ENCODE data around the gene CFAP251. TPM values are rescaled to one million over a fixed set of nuclear protein-coding genes. Genes with fewer than 3 reads are reported as not detected.
"Not testable (repeated sequence)": the region's sequence is repeated elsewhere in the genome, so short reads cannot be mapped to it uniquely, and the experiment has no call there.

Gene CFAP251
- total RNA-seq, 1 experiment from 2014 or later: 0.24 TPM

DNA sequence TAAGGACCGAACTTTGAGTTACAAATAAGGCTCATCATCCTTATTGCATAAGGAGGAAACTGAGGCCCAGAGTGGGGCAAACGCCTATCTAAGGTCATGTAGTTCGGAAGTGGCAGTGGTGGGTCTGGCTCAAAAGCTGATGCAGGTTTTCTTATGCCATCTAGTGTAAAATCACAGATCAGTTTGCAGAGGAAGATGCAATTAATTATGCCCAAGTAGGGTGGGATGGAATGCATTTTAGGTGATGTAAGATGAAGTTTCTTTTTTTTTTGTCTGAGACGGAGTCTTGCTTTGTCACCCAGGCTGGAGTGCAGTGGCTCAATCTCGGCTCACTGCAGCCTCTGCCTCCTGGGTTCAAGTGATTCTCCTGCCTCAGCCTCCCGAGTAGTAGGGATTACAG lies 28.7 kb upstream of the CFAP251 start:
- H3K27me3 ChIP-seq (ENCODE audit: control insufficient read depth, insufficient read depth, low read length); DNase-seq; H3K36me3 ChIP-seq (replicated peaks; ENCODE audit: control insufficient read depth, insufficient read depth, low read length): not testable (repeated sequence)
- H3K4me3 ChIP-seq (ENCODE audit: insufficient read depth, low read depth, low read length): peak overlapping the region; percentile 90

DNA sequence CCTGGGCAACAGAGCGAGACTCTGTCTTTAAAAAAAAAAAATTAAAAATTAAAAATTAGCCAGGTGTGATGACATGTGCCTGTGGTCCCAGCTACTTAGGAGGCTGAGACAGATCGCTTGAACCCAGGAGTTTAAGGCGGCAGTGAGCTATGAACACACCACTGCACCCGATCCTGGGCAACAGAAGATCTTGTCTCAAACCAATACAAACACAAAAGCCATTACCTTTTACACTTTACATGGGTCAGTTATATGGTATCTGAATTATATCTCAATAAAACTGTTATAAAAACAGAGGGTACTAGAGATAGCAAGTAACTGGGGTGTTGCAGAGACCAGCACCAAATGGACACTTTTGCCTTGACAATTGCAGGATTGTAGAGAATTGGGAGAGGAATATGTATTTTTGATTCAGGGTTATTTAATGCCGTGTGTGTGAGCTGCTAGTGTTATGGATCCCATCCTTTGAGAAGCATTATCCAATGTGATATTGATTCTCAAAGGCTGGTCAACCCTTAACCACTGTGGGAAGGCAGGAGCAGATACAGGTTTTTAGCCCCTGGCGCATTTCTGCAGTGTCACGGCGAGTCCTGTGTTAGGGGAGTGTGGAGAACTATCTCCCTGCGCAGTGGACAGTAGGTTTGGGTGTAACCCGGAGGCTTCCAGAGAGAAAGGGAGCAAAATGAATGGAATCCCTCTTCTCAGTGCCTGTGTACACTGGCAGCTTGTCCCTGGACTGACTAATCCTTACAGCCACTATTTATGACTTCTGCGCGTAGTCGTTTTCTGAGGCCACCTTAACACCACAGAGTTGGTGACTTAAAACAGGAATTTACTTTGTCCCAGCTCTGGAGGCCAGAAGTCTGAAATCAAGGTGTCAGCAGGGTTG lies 25.5 kb upstream of the CFAP251 start:
- Histone ChIP-seq H3K4me3 (ENCODE audit: insufficient read depth, low read depth, low read length) (no peak overlapping the region), H3K27me3 (ENCODE audit: control insufficient read depth, insufficient read depth, low read length) (peaks cover 2% of the 10 kb centered on the region; the same call in 1 of the 2 replicates), H3K36me3 (replicated peaks; ENCODE audit: control insufficient read depth, insufficient read depth, low read length) (peaks cover 4% of the 10 kb centered on the region)
- no peak for DNase-seq

DNA sequence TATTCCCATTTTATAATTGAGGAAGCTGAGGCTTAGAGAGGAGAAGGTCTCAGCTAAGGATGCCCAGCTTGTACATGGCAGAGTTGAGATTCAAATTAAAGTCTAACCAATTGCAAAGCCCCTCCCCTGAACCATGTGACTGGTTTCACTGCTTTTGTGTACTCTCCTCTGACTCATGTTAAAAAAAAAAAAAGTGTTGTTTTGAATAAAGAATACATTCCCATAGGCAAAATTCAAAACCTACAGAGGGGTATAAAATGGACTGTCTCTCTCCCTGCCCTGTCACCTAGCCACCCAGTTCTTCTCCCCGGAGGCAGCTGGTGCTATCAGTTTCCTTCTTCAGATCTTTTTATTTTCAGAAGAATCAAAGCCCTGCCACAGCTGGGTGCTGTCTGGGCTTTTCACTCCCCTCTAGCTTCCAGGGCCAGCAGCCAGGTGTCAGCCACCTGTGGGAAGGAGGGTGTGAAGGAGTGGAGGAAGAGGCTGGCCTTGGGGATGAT lies 24.4 kb upstream of the CFAP251 start:
- peak; percentile 65 for DNase-seq
- peaks cover 2% of the 10 kb centered on the region; the same call in 1 of the 2 replicates for H3K27me3 ChIP-seq (ENCODE audit: control insufficient read depth, insufficient read depth, low read length)
- H3K4me3 ChIP-seq (ENCODE audit: insufficient read depth, low read depth, low read length): no peak overlapping the region
- H3K36me3 ChIP-seq (replicated peaks; ENCODE audit: control insufficient read depth, insufficient read depth, low read length): peaks cover 4% of the 10 kb centered on the region

DNA sequence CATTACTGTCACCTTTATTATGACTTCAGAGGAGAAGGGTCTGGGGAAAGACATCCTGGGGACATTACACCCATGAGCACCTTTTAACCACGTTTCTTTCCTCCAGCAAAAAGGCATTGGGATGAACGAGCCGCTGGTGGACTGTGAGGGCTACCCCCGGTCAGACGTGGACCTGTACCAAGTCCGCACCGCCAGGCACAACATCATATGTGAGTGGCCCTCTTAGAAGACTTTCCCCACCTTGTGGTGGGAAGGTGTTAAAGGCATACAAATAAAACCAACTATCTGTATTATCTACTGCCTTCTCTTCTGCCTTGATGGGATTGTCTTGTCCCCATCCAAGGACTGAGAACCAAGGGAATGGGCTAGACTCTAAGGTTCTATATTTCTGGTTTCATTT lies 23.8 kb upstream of the CFAP251 start:
- H3K27me3 ChIP-seq (ENCODE audit: control insufficient read depth, insufficient read depth, low read length): peaks cover under 1% of the 10 kb centered on the region; the same call in 1 of the 2 replicates
- peak; percentile 76 for DNase-seq
- peaks cover 4% of the 10 kb centered on the region for H3K36me3 ChIP-seq (replicated peaks; ENCODE audit: control insufficient read depth, insufficient read depth, low read length)
- H3K4me3 ChIP-seq (ENCODE audit: insufficient read depth, low read depth, low read length): no peak overlapping the region

DNA sequence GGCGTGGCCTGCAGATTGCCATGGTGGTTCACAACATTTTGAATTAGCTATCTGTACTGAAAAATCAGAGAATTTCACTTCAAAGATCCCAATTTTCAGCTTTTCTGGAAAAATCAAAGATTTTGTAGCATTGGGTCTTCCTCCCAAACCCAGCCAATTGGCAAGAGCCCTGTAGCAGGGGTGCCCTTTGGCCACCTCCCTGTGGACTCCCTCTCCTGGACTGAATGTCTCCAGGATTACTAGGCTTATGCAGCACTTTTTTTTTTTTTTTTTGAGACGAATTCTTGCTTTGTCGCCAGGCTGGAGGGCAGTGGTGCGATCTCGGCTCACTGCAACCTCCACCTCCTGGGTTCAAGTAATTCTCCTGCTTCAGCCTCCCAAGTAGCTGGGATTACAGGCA lies 20.1 kb upstream of the CFAP251 start:
- H3K27me3 ChIP-seq (ENCODE audit: control insufficient read depth, insufficient read depth, low read length): no peaks in the 10 kb centered on the region
- no peak overlapping the region for H3K4me3 ChIP-seq (ENCODE audit: insufficient read depth, low read depth, low read length)
- peaks cover 14% of the 10 kb centered on the region for H3K36me3 ChIP-seq (replicated peaks; ENCODE audit: control insufficient read depth, insufficient read depth, low read length)
- no peak for DNase-seq

DNA sequence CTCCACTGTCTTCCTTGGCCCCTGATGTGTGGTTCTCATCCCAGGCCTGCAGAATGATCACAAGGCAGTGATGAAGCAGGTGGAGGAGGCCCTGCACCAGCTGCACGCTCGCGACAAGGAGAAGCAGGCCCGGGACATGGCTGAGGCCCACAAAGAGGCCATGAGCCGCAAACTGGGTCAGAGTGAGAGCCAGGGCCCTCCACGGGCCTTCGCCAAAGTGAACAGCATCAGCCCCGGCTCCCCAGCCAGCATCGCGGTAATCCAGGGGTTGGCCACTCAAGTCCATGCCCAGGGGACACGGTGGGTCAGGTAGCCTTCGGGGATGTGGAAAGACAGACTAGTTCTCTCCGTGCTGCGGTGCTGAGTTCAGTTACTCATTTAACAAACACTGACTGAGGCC lies 18.8 kb upstream of the CFAP251 start:
- Histone ChIP-seq H3K36me3 (replicated peaks; ENCODE audit: control insufficient read depth, insufficient read depth, low read length) (peaks cover 16% of the 10 kb centered on the region), H3K27me3 (ENCODE audit: control insufficient read depth, insufficient read depth, low read length) (no peaks in the 10 kb centered on the region), H3K4me3 (ENCODE audit: insufficient read depth, low read depth, low read length) (no peak overlapping the region)
- DNase-seq: no peak

DNA sequence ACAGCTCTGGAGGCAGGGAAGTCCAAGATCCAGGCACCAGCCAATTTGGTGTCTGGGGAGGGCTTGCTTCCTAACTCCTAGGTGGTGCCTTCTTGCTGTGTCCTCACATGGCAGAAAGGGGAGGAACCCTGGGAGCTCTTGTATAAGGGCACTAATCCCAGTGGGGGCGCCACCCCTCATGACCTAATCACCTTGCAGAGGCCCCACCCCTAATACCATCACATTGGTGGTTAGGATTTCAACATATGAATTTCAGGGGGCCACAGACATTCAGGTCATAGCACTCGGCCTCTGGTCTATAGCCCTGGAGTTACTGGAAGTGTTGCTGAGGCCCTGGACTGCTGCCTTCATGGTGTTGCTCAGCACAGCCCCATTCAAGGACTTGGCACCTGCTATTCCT lies 15.2 kb upstream of the CFAP251 start:
- H3K36me3 ChIP-seq (replicated peaks; ENCODE audit: control insufficient read depth, insufficient read depth, low read length): peaks cover 15% of the 10 kb centered on the region
- H3K27me3 ChIP-seq (ENCODE audit: control insufficient read depth, insufficient read depth, low read length): no peaks in the 10 kb centered on the region
- peak; percentile 31 for DNase-seq
- no peak overlapping the region for H3K4me3 ChIP-seq (ENCODE audit: insufficient read depth, low read depth, low read length)

DNA sequence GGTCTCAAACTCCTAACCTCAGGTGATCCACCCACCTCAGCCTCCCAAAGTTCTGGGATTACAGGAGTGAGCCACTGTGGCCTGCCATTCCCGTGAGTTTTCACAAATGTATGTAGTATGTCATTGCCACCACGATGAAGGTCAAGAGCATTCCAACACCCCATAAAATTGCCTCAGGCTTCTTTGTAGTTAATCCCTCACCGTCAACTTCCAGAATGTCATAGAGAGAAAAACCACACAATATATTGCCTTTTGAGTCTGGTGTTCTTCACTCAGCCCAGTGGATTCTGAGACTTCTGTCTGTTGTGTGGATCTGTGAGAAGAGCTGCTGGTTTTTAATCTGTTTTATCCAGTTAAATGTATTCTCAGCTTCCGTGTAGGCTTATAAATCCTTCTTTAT lies 12.6 kb upstream of the CFAP251 start:
- Histone ChIP-seq H3K36me3 (replicated peaks; ENCODE audit: control insufficient read depth, insufficient read depth, low read length) (peaks cover 15% of the 10 kb centered on the region), H3K4me3 (ENCODE audit: insufficient read depth, low read depth, low read length) (no peak overlapping the region)

DNA sequence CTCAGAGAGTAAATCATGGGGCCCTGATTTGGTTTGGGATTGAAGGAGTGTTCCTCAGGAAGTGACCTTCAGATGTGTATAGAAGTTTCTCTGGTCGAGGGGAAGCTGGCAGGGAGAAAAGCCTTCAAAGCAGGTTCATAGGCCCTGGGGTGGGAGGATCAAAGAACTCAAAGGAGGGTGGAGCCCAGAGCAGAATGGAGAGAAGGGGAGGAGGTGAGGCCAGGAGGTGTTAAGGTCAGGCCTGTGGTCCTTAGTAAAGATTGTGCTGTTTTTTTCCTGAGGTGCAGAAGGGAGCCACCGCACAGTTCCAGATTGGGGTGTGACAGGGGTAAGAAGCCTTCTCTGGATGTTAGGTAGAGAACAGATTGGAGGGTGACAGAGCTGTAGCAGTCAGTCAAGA lies 9.7 kb upstream of the CFAP251 start:
- Histone ChIP-seq H3K4me3 (ENCODE audit: insufficient read depth, low read depth, low read length) (no peak overlapping the region), H3K27me3 (ENCODE audit: control insufficient read depth, insufficient read depth, low read length) (no peaks in the 10 kb centered on the region), H3K36me3 (replicated peaks; ENCODE audit: control insufficient read depth, insufficient read depth, low read length) (peaks cover 2% of the 10 kb centered on the region)
- peak; percentile 5 for DNase-seq

More for the DNA sequence above, 12.6 kb upstream of the CFAP251 start:
- H3K27me3 ChIP-seq (ENCODE audit: control insufficient read depth, insufficient read depth, low read length): no peaks in the 10 kb centered on the region
- no peak for DNase-seq

DNA sequence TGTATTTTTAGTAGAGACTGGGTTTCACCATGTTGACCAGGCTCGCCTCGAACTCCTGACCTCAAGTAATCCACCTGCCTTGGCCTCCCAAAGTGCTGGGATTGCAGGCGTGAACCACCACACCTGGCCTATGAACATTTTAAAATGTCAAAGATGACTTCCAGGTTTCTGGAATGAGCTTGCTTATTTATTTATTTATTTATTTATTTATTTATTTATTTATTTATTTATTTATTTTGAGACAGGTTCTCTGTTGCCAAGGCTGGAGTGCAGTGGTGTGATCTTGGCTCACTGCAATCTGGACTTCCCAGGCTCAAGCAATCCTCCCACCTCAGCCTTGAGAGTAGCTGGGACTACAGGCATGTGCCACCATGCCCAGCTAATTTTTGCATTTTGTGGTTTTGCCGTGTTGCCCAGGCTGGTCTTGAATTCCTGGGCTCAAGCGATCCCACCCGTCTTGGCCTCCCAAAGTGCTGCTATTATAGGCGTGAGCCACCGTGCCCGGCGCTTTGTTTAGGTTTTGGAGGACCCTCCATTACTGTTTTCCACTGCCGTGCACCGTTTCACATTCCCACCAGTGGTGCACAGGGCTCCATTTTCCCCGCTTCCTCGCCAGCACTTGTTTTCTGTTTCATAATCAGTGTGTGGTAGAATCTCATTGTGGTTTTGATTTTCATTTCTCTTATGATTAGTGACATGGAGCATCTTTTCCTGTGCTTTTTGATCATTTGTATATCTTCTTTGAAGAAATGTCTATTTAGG lies 6.4 kb upstream of the CFAP251 start:
- Histone ChIP-seq H3K27me3 (ENCODE audit: control insufficient read depth, insufficient read depth, low read length) (no peaks in the 10 kb centered on the region), H3K36me3 (replicated peaks; ENCODE audit: control insufficient read depth, insufficient read depth, low read length) (peaks cover 2% of the 10 kb centered on the region), H3K4me3 (ENCODE audit: insufficient read depth, low read depth, low read length) (no peak overlapping the region)
- DNase-seq: no peak

DNA sequence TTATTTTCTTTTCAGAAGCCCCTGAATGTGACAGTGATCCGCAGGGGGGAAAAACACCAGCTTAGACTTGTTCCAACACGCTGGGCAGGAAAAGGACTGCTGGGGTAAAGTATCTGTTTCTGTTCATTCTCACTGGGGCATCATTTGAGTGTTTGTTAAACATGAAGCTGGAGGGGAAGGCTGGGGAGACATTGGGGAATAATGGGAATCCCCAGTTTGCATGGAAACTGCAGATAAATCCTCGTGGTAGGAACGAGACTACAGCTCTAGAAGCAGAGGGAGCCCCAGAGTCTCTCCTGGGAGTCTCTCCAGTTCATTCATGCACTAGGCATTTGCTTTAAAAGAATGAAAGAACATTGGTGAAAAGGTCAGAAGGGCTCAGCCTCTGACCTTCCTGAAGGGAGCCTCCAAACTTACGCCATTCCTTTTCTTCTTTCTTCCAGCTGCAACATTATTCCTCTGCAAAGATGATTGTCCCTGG lies 2.5 kb upstream of the CFAP251 start:
- no peak overlapping the region for H3K4me3 ChIP-seq (ENCODE audit: insufficient read depth, low read depth, low read length)

DNA sequence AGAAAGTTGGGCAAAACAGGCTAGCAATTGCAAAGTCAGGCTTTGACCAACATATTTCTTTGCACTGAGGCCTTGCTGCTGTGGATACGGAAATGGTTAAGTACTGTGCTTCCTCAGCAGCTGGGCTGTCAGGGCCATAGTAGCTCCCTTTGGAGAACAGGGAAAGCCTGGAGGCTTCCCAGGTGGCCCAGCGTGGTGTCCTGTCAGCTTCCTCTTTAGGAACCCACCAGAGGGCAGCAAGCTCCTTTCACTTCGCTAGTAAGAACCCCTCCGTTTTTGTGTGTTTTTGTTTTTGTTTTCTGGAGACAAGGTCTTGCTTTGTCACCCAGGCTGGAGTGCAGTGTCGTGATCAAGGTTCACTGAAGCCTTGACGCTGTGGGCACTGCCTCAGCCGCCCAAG lies 1.7 kb upstream of the CFAP251 start:
- peaks cover 2% of the 10 kb centered on the region for H3K36me3 ChIP-seq (replicated peaks; ENCODE audit: control insufficient read depth, insufficient read depth, low read length)
- no peak overlapping the region for H3K4me3 ChIP-seq (ENCODE audit: insufficient read depth, low read depth, low read length)
- DNase-seq: peak; percentile 77
- H3K27me3 ChIP-seq (ENCODE audit: control insufficient read depth, insufficient read depth, low read length): no peaks in the 10 kb centered on the region

More for the DNA sequence above, 2.5 kb upstream of the CFAP251 start:
- Histone ChIP-seq H3K27me3 (ENCODE audit: control insufficient read depth, insufficient read depth, low read length) (no peaks in the 10 kb centered on the region), H3K36me3 (replicated peaks; ENCODE audit: control insufficient read depth, insufficient read depth, low read length) (peaks cover 2% of the 10 kb centered on the region)
- DNase-seq: peak; percentile 11

DNA sequence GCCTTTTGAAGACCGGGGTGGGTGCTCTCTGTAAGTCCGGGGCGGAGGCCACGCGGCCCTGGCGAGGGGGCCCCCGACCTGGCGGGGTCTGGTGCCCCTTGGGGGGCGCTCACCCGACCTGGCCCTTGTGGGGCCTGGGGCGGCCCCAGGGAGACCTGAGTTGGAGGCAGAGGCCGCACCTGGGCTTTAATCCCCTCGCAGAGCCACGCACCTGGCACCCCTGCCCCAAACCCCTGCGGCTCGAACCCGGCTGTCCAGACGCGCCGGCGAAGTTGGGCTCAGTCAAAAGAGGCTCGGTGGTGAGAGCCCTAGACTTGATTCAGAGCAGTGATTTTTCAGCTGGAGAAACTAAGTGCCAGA lies 267 bp downstream of the CFAP251 start:
- Histone ChIP-seq H3K4me3 (ENCODE audit: insufficient read depth, low read depth, low read length) (peak overlapping the region; percentile 39), H3K27me3 (ENCODE audit: control insufficient read depth, insufficient read depth, low read length) (no peaks in the 10 kb centered on the region), H3K36me3 (replicated peaks; ENCODE audit: control insufficient read depth, insufficient read depth, low read length) (peaks cover 2% of the 10 kb centered on the region)
- no peak for DNase-seq

DNA sequence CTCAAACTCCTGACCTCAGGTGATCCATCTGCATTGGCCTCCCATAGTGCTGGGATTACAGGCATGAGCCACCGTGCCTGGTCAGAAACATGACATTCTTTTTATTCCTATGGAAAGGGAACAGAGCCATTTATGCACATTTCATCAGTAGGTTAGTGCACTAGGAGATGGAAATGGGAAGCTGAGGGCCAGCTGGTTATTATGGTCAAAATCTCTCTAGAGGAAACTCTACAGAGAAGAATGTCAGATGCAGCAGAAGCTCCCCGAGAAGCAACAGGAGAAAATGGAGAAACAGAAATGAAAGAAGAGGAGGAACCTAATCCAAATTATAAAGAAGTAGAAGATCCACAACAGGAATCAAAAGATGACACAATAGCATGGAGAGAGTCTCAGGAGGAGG lies 2.7 kb downstream of the CFAP251 start:
- DNase-seq: peak; percentile 8
- Histone ChIP-seq H3K27me3 (ENCODE audit: control insufficient read depth, insufficient read depth, low read length) (no peaks in the 10 kb centered on the region), H3K4me3 (ENCODE audit: insufficient read depth, low read depth, low read length) (no peak overlapping the region), H3K36me3 (replicated peaks; ENCODE audit: control insufficient read depth, insufficient read depth, low read length) (peaks cover 2% of the 10 kb centered on the region)

DNA sequence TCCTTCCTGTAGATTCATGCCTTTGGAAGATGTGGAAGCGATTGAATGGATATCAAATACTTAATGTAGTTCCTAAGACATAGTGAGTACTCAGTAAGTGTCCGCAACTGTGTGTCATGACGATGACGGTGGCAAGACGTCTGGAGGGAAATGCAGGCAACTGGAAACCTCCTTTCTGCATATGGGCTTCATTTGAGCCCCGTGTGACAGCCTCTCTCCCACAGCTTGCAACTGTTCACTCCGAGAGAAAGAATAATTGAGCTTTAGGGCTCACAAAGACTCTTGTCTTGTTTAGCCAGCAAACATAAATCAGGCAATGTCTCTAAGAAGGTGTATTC lies 6.9 kb downstream of the CFAP251 start:
- Histone ChIP-seq H3K36me3 (replicated peaks; ENCODE audit: control insufficient read depth, insufficient read depth, low read length) (no peaks in the 10 kb centered on the region), H3K27me3 (ENCODE audit: control insufficient read depth, insufficient read depth, low read length) (no peaks in the 10 kb centered on the region), H3K4me3 (ENCODE audit: insufficient read depth, low read depth, low read length) (no peak overlapping the region)
- no peak for DNase-seq

All from H7 (cell line).